Caco-2 (cell line): ENCODE results near the gene SYNPO. TPM values are rescaled to one million over a fixed set of nuclear protein-coding genes. Genes with fewer than 3 reads are reported as not detected.

Experiments
- BruUV-seq: library from RNA; stranded (reverse); fragments of 400-500 nt; replicated peaks from 2 replicates; lab custom pipeline; 2021; lab: Mats Ljungman, UMichigan
- CTCF ChIA-PET: fragments of 300-600 bp; sonication (Branson Sonifier 250); formaldehyde crosslinking; loops from one replicate; lab custom pipeline; 2022; ENCODE audit warnings: antibody characterized with exemption; lab: Charles Lee
- POLR2A ChIA-PET: fragments of 300-600 bp; sonication (Branson Sonifier 250); formaldehyde crosslinking; loops from one replicate; lab custom pipeline; 2022; ENCODE audit warnings: antibody characterized with exemption; lab: Charles Lee
- DNase-seq, 2 experiments: peaks; one replicate each; pipeline versions ENCODE4 v3.0.0 to v3.0.0-alpha.2; 2020 to 2022
- H3K27me3 ChIP-seq: replicated peaks from 2 replicates; pipeline ENCODE4 v1.6.0; 2011; ENCODE audit warnings: low read length; ENCODE audit not compliant: control insufficient read depth, insufficient read depth
- H3K36me3 ChIP-seq: 2 replicates; pipeline ENCODE4 v1.5.1; 2011; ENCODE audit warnings: low read length; ENCODE audit not compliant: control insufficient read depth, insufficient read depth
- H3K4me1 ChIP-seq: fragments of 250-450 bp; sonication (Bioruptor Pico); 2 replicates; pipeline ENCODE4 v1.5.1; 2020; ENCODE audit warnings: mild to moderate bottlenecking
- H3K4me3 ChIP-seq: 2 replicates; pipeline ENCODE4 v1.5.1; 2011; ENCODE audit warnings: low read depth, mild to moderate bottlenecking, control low read depth, low read length
- H3K9me3 ChIP-seq: fragments of 250-450 bp; sonication (Bioruptor Pico); 2 replicates; pipeline ENCODE4 v1.5.1; 2020; ENCODE audit warnings: mild to moderate bottlenecking, moderate library complexity
- H3K27ac Mint-ChIP-seq: one replicate; pipeline ENCODE4 v1.8.0; 2022; ENCODE audit warnings: mixed read lengths; ENCODE audit not compliant: unreplicated experiment
- H3K27me3 Mint-ChIP-seq: one replicate; pipeline ENCODE4 v1.8.0; 2022; ENCODE audit warnings: mixed read lengths; ENCODE audit not compliant: insufficient read depth, unreplicated experiment
- H3K36me3 Mint-ChIP-seq: one replicate; pipeline ENCODE4 v1.8.0; 2022; ENCODE audit warnings: mild to moderate bottlenecking, mixed read lengths; ENCODE audit not compliant: insufficient read depth, unreplicated experiment
- H3K4me1 Mint-ChIP-seq: one replicate; pipeline ENCODE4 v1.8.0; 2022; ENCODE audit warnings: low read depth, mixed read lengths; ENCODE audit not compliant: unreplicated experiment
- H3K4me3 Mint-ChIP-seq: one replicate; pipeline ENCODE4 v1.8.0; 2022; ENCODE audit warnings: mild to moderate bottlenecking, moderate library complexity, mixed read lengths; ENCODE audit not compliant: unreplicated experiment
- H3K9me3 Mint-ChIP-seq: one replicate; pipeline ENCODE4 v1.8.0; 2022; ENCODE audit warnings: mixed read lengths; ENCODE audit not compliant: unreplicated experiment
- intact Hi-C: fragments of 100-400 bp; cut with micrococcal nuclease; formaldehyde crosslinking; loops from one replicate; pipeline ENCODE4 v1.10.0; 2022; ENCODE audit not compliant: unreplicated experiment
- total RNA-seq: library from RNA; stranded (reverse); gene quantifications from 2 replicates; pipeline ENCODE4 v1.2.3, GENCODE V29; 2022
- TF ChIP-seq, protein P1 (sequence below), 2 experiments: fragments of 200-600 bp in 1 of 2; IDR thresholded peaks; 1 replicate in 1 of 2; 2 replicates in 1 of 2; pipeline versions ENCODE4 v1.5.1 to v1.8.0; 2011 to 2022; ENCODE audit warnings: antibody characterized with exemption in 1 of 2, control low read depth in 1 of 2, inconsistent platforms in 1 of 2, low read depth in 1 of 2, low read length in 1 of 2, mild to moderate bottlenecking in 1 of 2, moderate library complexity in 1 of 2; ENCODE audit not compliant: insufficient read depth in 1 of 2, severe bottlenecking in 1 of 2, unreplicated experiment in 1 of 2

The SYNPO gene
- total RNA-seq, 1 experiment from 2014 or later: 25.1 TPM

DNA sequence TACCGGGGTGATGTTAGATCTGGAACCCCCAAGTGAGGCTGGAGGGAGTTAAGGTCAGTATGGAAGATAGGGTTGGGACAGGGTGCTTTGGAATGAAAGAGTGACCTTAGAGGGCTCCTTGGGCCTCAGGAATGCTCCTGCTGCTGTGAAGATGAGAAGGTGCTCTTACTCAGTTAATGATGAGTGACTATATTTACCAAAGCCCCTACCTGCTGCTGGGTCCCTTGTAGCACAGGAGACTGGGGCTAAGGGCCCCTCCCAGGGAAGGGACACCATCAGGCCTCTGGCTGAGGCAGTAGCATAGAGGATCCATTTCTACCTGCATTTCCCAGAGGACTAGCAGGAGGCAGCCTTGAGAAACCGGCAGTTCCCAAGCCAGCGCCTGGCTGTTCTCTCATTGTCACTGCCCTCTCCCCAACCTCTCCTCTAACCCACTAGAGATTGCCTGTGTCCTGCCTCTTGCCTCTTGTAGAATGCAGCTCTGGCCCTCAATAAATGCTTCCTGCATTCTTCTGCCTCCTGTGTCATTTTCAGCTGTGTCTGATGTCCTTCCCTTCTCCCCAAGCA lies 18.3 kb downstream of the SYNPO start:
- BruUV-seq: no TSS peak
- Mint-ChIP-seq H3K4me3 (no peak overlapping the region), H3K9me3 (no peaks in the 10 kb centered on the region), H3K27ac (no peak overlapping the region), H3K27me3 (no peaks in the 10 kb centered on the region), H3K36me3 (peaks cover 29% of the 10 kb centered on the region), H3K4me1 (peaks cover 9% of the 10 kb centered on the region)
- Histone ChIP-seq H3K4me3 (no peak overlapping the region), H3K9me3 (no peaks in the 10 kb centered on the region), H3K27me3 (no peaks in the 10 kb centered on the region), H3K36me3 (no peaks in the 10 kb centered on the region), H3K4me1 (peaks cover 4% of the 10 kb centered on the region; the same call in 1 of the 2 replicates)
- intact Hi-C loops: loop anchor here (2.0 kb wide), 2 partner anchors 120 to 188 kb away; partner anchors contain the start of genes IRGM and SMIM3
- CTCF ChIA-PET: interaction anchor here (10.7 kb wide), 1 partner anchor 98 kb away, joined by 56 read pairs; no protein-coding TSS in a partner anchor
- TF ChIP-seq, protein P1, sequence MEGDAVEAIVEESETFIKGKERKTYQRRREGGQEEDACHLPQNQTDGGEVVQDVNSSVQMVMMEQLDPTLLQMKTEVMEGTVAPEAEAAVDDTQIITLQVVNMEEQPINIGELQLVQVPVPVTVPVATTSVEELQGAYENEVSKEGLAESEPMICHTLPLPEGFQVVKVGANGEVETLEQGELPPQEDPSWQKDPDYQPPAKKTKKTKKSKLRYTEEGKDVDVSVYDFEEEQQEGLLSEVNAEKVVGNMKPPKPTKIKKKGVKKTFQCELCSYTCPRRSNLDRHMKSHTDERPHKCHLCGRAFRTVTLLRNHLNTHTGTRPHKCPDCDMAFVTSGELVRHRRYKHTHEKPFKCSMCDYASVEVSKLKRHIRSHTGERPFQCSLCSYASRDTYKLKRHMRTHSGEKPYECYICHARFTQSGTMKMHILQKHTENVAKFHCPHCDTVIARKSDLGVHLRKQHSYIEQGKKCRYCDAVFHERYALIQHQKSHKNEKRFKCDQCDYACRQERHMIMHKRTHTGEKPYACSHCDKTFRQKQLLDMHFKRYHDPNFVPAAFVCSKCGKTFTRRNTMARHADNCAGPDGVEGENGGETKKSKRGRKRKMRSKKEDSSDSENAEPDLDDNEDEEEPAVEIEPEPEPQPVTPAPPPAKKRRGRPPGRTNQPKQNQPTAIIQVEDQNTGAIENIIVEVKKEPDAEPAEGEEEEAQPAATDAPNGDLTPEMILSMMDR (IDR thresholded peaks at IDR 0.05; ENCODE audit: insufficient read depth in 1 of 2, low read depth in 1 of 2, low read length in 1 of 2, severe bottlenecking in 1 of 2, unreplicated experiment in 1 of 2): no peak
- DNase-seq: no peak
- POLR2A ChIA-PET: no interaction called here

DNA sequence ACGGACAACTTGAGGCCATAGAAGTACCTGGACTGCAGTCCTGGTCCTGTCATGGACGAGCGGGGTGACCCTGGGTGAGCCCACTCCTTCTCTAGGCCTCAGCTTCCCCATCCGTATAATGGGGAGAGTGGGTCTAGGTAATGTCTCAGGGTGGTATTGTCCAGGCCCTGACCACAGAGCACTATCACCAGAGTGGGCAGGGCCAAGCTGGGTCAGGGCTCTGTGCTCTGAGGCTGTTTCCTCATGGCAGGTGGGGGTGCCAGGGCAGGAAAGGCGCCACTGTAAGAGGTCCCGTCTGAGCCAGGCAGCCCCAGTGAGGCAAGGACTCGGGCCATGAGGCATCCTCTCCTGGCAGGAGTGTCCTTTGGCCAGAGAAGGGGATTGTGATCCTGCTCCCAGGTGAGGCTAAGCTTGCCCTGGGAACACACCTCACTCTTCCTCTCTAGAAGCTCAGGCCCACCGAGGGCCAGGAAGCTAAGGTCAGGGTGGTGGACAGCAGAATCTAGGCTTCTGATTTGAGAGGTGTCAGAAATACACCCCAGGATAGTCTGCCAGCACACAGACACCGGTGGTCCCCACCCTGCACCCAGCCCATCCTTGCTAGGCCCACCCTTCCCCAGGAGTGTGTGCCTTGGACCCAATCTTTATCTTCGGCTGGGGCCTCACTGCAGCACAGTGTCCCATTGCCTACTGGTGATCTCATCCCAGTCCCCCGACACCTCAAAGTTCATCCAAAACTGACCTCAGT lies 19.1 kb downstream of the SYNPO start:
- TF ChIP-seq, protein P1 (IDR thresholded peaks at IDR 0.05; ENCODE audit: insufficient read depth in 1 of 2, low read depth in 1 of 2, low read length in 1 of 2, severe bottlenecking in 1 of 2, unreplicated experiment in 1 of 2): no peak
- POLR2A ChIA-PET: no interaction called here
- H3K4me3 ChIP-seq: no peak overlapping the region
- no TSS peak for BruUV-seq
- intact Hi-C loops: loop anchor here (2.0 kb wide), 2 partner anchors 119 to 187 kb away; partner anchors contain the start of genes IRGM and SMIM3
- H3K4me3 Mint-ChIP-seq: no peak overlapping the region
- H3K4me1 Mint-ChIP-seq: peaks cover 9% of the 10 kb centered on the region
- CTCF ChIA-PET: interaction anchor here (10.7 kb wide), 1 partner anchor 98 kb away, joined by 56 read pairs; no protein-coding TSS in a partner anchor
- H3K9me3 ChIP-seq: no peaks in the 10 kb centered on the region
- peaks cover 29% of the 10 kb centered on the region for H3K36me3 Mint-ChIP-seq
- no peaks in the 10 kb centered on the region for H3K27me3 ChIP-seq
- no peaks in the 10 kb centered on the region for H3K27me3 Mint-ChIP-seq
- peaks cover 4% of the 10 kb centered on the region; the same call in 1 of the 2 replicates for H3K4me1 ChIP-seq
- no peaks in the 10 kb centered on the region for H3K36me3 ChIP-seq
- H3K27ac Mint-ChIP-seq: no peak overlapping the region
- H3K9me3 Mint-ChIP-seq: no peaks in the 10 kb centered on the region
- DNase-seq: no peak

DNA sequence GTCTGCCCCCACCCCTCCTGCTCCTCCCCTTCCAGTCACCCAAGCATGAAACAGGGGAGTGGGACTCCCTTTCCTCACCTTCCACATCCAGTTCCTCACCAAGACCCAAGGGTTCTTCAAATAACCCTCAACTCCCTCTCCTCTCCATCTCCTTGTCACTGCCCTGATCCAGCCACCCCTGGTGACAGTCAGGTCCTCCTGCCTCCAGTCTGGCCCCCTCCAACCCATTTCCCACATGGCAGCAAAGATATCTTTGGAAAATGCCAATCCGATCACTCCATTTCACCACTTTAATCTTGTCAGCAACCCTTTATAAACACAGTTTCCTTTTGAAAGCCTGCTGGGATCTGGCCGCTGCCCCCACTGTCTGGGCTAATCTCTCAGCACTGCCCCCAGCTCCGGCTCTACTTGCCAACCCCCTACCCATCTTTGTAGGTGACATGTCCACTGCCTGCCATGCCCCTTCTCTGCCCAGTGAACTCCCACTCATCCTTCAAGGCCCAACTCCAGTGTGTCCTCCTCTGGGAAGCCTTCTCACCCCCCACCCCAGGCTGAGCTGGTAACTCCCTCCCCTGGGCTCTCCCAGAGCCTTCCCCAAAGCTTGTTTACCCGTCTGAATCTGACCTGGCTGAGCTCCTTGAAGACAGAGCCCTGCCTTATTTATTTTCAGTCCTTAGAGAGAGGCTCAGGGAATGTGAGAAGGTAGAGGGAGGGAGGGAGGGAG lies 19.8 kb downstream of the SYNPO start:
- Histone ChIP-seq H3K9me3 (no peaks in the 10 kb centered on the region), H3K36me3 (no peaks in the 10 kb centered on the region), H3K4me1 (peaks cover 4% of the 10 kb centered on the region; the same call in 1 of the 2 replicates), H3K27me3 (no peaks in the 10 kb centered on the region), H3K4me3 (no peak overlapping the region)
- ChIA-PET CTCF (interaction anchor here (0.9 to 10.7 kb wide), 3 partner anchors 99 to 187 kb away, joined by 3 to 56 read pairs (median 3); no protein-coding TSS in a partner anchor), POLR2A (interaction anchor here (0.6 kb wide), 1 partner anchor 41 kb away, joined by 3 read pairs; the partner anchor contains the start of gene RBM22)
- DNase-seq: no peak
- BruUV-seq: no TSS peak
- H3K27ac Mint-ChIP-seq: no peak overlapping the region
- intact Hi-C loops: no loop called here
- peaks cover 29% of the 10 kb centered on the region for H3K36me3 Mint-ChIP-seq
- TF ChIP-seq, protein P1 (IDR thresholded peaks at IDR 0.05; ENCODE audit: insufficient read depth in 1 of 2, low read depth in 1 of 2, low read length in 1 of 2, severe bottlenecking in 1 of 2, unreplicated experiment in 1 of 2): no peak
- no peaks in the 10 kb centered on the region for H3K27me3 Mint-ChIP-seq
- no peaks in the 10 kb centered on the region for H3K9me3 Mint-ChIP-seq
- H3K4me1 Mint-ChIP-seq: peaks cover 9% of the 10 kb centered on the region
- H3K4me3 Mint-ChIP-seq: no peak overlapping the region
